PC-3 (cell line): ENCODE data around the gene BPI. TPM values are rescaled to one million over a fixed set of nuclear protein-coding genes. Genes with fewer than 3 reads are reported as not detected.

Source experiments
- ATAC-seq: fragments of 200-7000 bp; cut with Tn5 transposase; 2 replicates; pipeline ENCODE4 v1.9.1; 2020; ENCODE audit warnings: mild to moderate bottlenecking, moderate library complexity
- BruUV-seq: library from RNA; stranded (reverse); fragments of 400-500 nt; replicated peaks from 2 replicates; lab custom pipeline; 2021; lab: Mats Ljungman, UMichigan
- CTCF ChIA-PET: fragments of 300-600 bp; sonication (Branson Sonifier 250); formaldehyde crosslinking; loops from one replicate; lab custom pipeline; 2022; ENCODE audit warnings: antibody characterized with exemption; lab: Charles Lee
- POLR2A ChIA-PET: fragments of 300-600 bp; sonication (Branson Sonifier 250); formaldehyde crosslinking; loops from one replicate; lab custom pipeline; 2022; ENCODE audit warnings: antibody characterized with exemption; ENCODE audit not compliant: unreplicated experiment; lab: Charles Lee
- DNase-seq: peaks from one replicate; pipeline ENCODE4 v3.0.0-alpha.2; 2015
- H2AFZ ChIP-seq: fragments of 300-600 bp; sonication (generic); 2 replicates; pipeline ENCODE4 v1.6.0; 2016; ENCODE audit warnings: antibody characterized with exemption, low read length
- H3F3A ChIP-seq: fragments of 300-600 bp; sonication (generic); one replicate; pipeline ENCODE4 v1.6.0; 2017; ENCODE audit warnings: antibody characterized with exemption, low read length, control low read depth, mild to moderate bottlenecking; ENCODE audit not compliant: unreplicated experiment
- H3K27ac ChIP-seq: fragments of 300-600 bp; sonication (generic); 2 replicates; pipeline ENCODE4 v1.5.1; 2016; ENCODE audit warnings: mild to moderate bottlenecking, low read length
- H3K27me3 ChIP-seq: fragments of 300-600 bp; sonication (generic); 2 replicates; pipeline ENCODE4 v1.6.1; 2016; ENCODE audit warnings: low read length, mixed read lengths
- H3K36me3 ChIP-seq: fragments of 300-600 bp; sonication (generic); 2 replicates; pipeline ENCODE4 v1.6.1; 2016; ENCODE audit warnings: low read depth, mixed run types, low read length, mixed read lengths
- H3K4me1 ChIP-seq: fragments of 300-600 bp; sonication (generic); 2 replicates; pipeline ENCODE4 v1.5.1; 2016; ENCODE audit warnings: low read length; ENCODE audit not compliant: insufficient read depth
- H3K4me2 ChIP-seq: fragments of 300-600 bp; sonication (generic); 2 replicates; pipeline ENCODE4 v1.6.0; 2016; ENCODE audit warnings: low read length
- H3K4me3 ChIP-seq: fragments of 300-600 bp; sonication (generic); 2 replicates; pipeline ENCODE4 v1.5.1; 2016; ENCODE audit warnings: mild to moderate bottlenecking, low read length, mixed read lengths
- H3K79me2 ChIP-seq: fragments of 300-600 bp; sonication (generic); 2 replicates; pipeline ENCODE4 v1.6.1; 2017; ENCODE audit warnings: low read length, mixed read lengths
- H3K9ac ChIP-seq: fragments of 300-600 bp; sonication (generic); 2 replicates; pipeline ENCODE4 v1.6.0; 2016; ENCODE audit warnings: mild to moderate bottlenecking, low read length
- H3K9me2 ChIP-seq: fragments of 300-600 bp; sonication (generic); replicated peaks from 2 replicates; pipeline ENCODE4 v1.6.1; 2016; ENCODE audit warnings: mixed run types, low read length, mixed read lengths
- H3K9me3 ChIP-seq: fragments of 300-600 bp; sonication (generic); 2 replicates; pipeline ENCODE4 v1.6.1; 2016; ENCODE audit warnings: low read length, mixed read lengths
- H4K20me1 ChIP-seq: fragments of 300-600 bp; sonication (generic); 2 replicates; pipeline ENCODE4 v1.6.1; 2016; ENCODE audit warnings: low read length, mixed read lengths
- CTCF ChIP-seq: fragments of 300-600 bp; sonication (generic); conservative IDR thresholded peaks from 2 replicates; pipeline ENCODE4 v1.5.1; 2017; ENCODE audit warnings: antibody characterized with exemption, low read depth, mild to moderate bottlenecking, low read length
- EZH2 ChIP-seq: fragments of 300-600 bp; sonication (generic); IDR thresholded peaks from one replicate; pipeline ENCODE4 v1.6.1; 2017; ENCODE audit warnings: antibody characterized with exemption, mild to moderate bottlenecking, low read length; ENCODE audit not compliant: unreplicated experiment
- EZH2phosphoT487 ChIP-seq: fragments of 300-600 bp; sonication (generic); IDR thresholded peaks from 2 replicates; pipeline ENCODE4 v1.6.1; 2018; ENCODE audit warnings: mild to moderate bottlenecking, antibody characterized with exemption, low read length, borderline replicate concordance
- intact Hi-C: fragments of 100-400 bp; cut with micrococcal nuclease; formaldehyde crosslinking; loops from 2 replicates; pipeline ENCODE4 v1.9.0; 2023
- total RNA-seq: library from RNA; depleted of rRNA; stranded (reverse); fragments of >200 nt; gene quantifications from 2 replicates; pipeline ENCODE4 v1.2.3, GENCODE V29; 2014

BPI gene
- total RNA-seq, 1 experiment from 2014 or later = not detected

GRCh38 chr20:38342713-38343310 lies 38.9 kb downstream of the BPI start:
- Histone ChIP-seq H3K4me2 (no peak overlapping the region), H3K4me1 (no peaks in the 10 kb centered on the region), H4K20me1 (no peaks in the 10 kb centered on the region), H3K36me3 (no peaks in the 10 kb centered on the region), H2AFZ (no peak overlapping the region), H3F3A (no peaks in the 10 kb centered on the region), H3K27me3 (no peaks in the 10 kb centered on the region), H3K9ac (no peak overlapping the region), H3K9me3 (peaks cover 3% of the 10 kb centered on the region; the same call in 1 of the 2 replicates), H3K9me2 (no peaks in the 10 kb centered on the region), H3K4me3 (no peak overlapping the region), H3K27ac (no peak overlapping the region), H3K79me2 (no peaks in the 10 kb centered on the region)
- intact Hi-C loops = no loop called here
- no peak for ATAC-seq
- DNase-seq = no peak
- TF ChIP-seq EZH2phosphoT487 (no peak), EZH2 (no peak), CTCF (no peak)
- ChIA-PET CTCF (no interaction called here), POLR2A (no interaction called here)
- BruUV-seq = no TSS peak

GRCh38 chr20:38343311-38344106 lies 39.6 kb downstream of the BPI start:
- Histone ChIP-seq H3K4me2 (no peak overlapping the region), H3K9me3 (no peaks in the 10 kb centered on the region), H3K4me1 (no peaks in the 10 kb centered on the region), H3K9ac (no peak overlapping the region), H3K4me3 (no peak overlapping the region), H3K36me3 (no peaks in the 10 kb centered on the region), H3F3A (no peaks in the 10 kb centered on the region), H4K20me1 (no peaks in the 10 kb centered on the region), H2AFZ (no peak overlapping the region), H3K27ac (no peak overlapping the region), H3K9me2 (no peaks in the 10 kb centered on the region), H3K27me3 (no peaks in the 10 kb centered on the region), H3K79me2 (no peaks in the 10 kb centered on the region)
- POLR2A ChIA-PET = no interaction called here
- ATAC-seq (no peak), DNase-seq (no peak)
- intact Hi-C loops = no loop called here
- BruUV-seq = no TSS peak
- CTCF ChIA-PET = no interaction called here
- TF ChIP-seq EZH2phosphoT487 (no peak), CTCF (no peak), EZH2 (no peak)

- H3K9me2 ChIP-seq = no peaks in the 10 kb centered on the region
- POLR2A ChIA-PET = no interaction called here
- intact Hi-C loops = no loop called here
- H2AFZ ChIP-seq = no peak overlapping the region
- no peak overlapping the region for H3K27ac ChIP-seq
- CTCF ChIA-PET = no interaction called here
- H4K20me1 ChIP-seq = no peaks in the 10 kb centered on the region
- BruUV-seq = no TSS peak
- H3K27me3 ChIP-seq = no peaks in the 10 kb centered on the region
- H3K4me1 ChIP-seq = no peaks in the 10 kb centered on the region
- H3K9ac ChIP-seq = no peak overlapping the region
- H3F3A ChIP-seq = no peaks in the 10 kb centered on the region
- H3K4me2 ChIP-seq = no peak overlapping the region
- DNase-seq (no peak), ATAC-seq (no peak)
- H3K9me3 ChIP-seq = no peaks in the 10 kb centered on the region
- no peaks in the 10 kb centered on the region for H3K36me3 ChIP-seq
- no peak overlapping the region for H3K4me3 ChIP-seq
- no peaks in the 10 kb centered on the region for H3K79me2 ChIP-seq
- no peak for TF ChIP-seq EZH2phosphoT487
- no peak for TF ChIP-seq EZH2
- no peak for TF ChIP-seq CTCF
These were observed 40.2 kb downstream of the BPI start for GRCh38 chr20:38344107-38344701.
